Pancreas (tissue), 10 donors: ENCODE results near the gene PHYHIPL. TPM values are rescaled to one million over a fixed set of nuclear protein-coding genes. Genes with fewer than 3 reads are reported as not detected.
A peak's percentile ranks its signal among the peaks of the same experiment; 100 is the strongest.
"Not testable (repeated sequence)": the region's sequence is repeated elsewhere in the genome, so short reads cannot be mapped to it uniquely, and the experiment has no call there.

Source experiments
- ATAC-seq, 4 donors: fragments of 200-7000 bp; cut with Tn5 transposase; one replicate each; pipeline versions ENCODE4 v1.8.0 to v1.9.1; 2020; ENCODE audit warnings: mild to moderate bottlenecking in 4 of 4, moderate library complexity in 4 of 4
- DNase-seq, 6 donors: peaks; one replicate each; pipeline ENCODE4 v3.0.0-alpha.2; 2020
- FAIRE-seq: peaks from 2 replicates; lab custom pipeline; 2012; peaks lifted over from hg19 to GRCh38; lab: Jason Lieb, UNC
- H3K27ac ChIP-seq, 4 donors: fragments of 200-600 bp; sonication (generic); 1 replicate in 3 of 4; 2 replicates in 1 of 4; pipeline versions ENCODE4 v1.5.0 to v1.8.0; 2020
- H3K27me3 ChIP-seq, 4 donors: fragments of 200-600 bp; one replicate each; pipeline ENCODE4 v1.8.0; 2021
- H3K36me3 ChIP-seq, 3 donors: fragments of 200-600 bp; sonication (generic) in 1 of 3; one replicate each; pipeline versions ENCODE4 v1.5.0 to v1.8.0; 2020 to 2021
- H3K4me1 ChIP-seq, 3 donors: fragments of 200-600 bp; one replicate each; pipeline ENCODE4 v1.8.0; 2021
- H3K4me3 ChIP-seq, 4 donors: fragments of 200-600 bp; sonication (generic) in 2 of 4; one replicate each; pipeline versions ENCODE4 v1.5.0 to v1.8.0; 2020 to 2021
- H3K9me3 ChIP-seq, 4 donors: fragments of 200-600 bp; one replicate each; pipeline ENCODE4 v1.8.0; 2021
- CTCF ChIP-seq, 4 donors: fragments of 200-600 bp; sonication (generic) in 3 of 4; IDR thresholded peaks; one replicate each; pipeline versions ENCODE4 v1.5.0 to v1.8.0; 2021; ENCODE audit warnings: antibody characterized with exemption in 4 of 4
- WGBS, 2 donors: extraction: QIAGEN DNeasy Blood & Tissue Kit; methylation state at CpG; one replicate each; pipeline ENCODE4 v1.1.7; 2013; 5-methylcytosine and 5-hydroxymethylcytosine counted together
- intact Hi-C, 3 donors: fragments of 100-400 bp; cut with DNase I; formaldehyde crosslinking; loops; one replicate each; pipeline versions ENCODE4 v1.11.1 to v1.14.2; 2022
- polyA plus RNA-seq, 2 donors: library from polyadenylated mRNA; stranded (reverse); fragments of 200-250 nt; gene quantifications; one replicate each; pipeline ENCODE4 v1.2.3, GENCODE V29; 2013
- total RNA-seq, 6 donors: library from RNA; stranded (reverse); fragmentation: NEBNext Ultra II Directional in 4 of 6; extraction: Animal tissue kit (Norgen Biotek cat#: 25700) in 4 of 6; gene quantifications; one replicate each; pipeline versions ENCODE4 v1.2.1 to v1.2.4, GENCODE V29; 2021 to 2023
- donor health status: healthy with polysubstance abuse.
- donor health status: DM: no; HTN: no; CAD: no; lungs with moderate emphysema.
- donor health status: DM: no; HTN: no; CAD: no.
- donor health status: control.
- donor health status: control.
- donor health status: Bipolar disorder and iron deficiency.
- donor health status: DM: yes; HTN: yes; CAD: no.
- donor health status: DM: no; HTN: no; CAD: no.
- donor health status: DM: no; HTN: no; CAD: no.
- donor health status: DM: yes; HTN: yes; CAD: no.

The PHYHIPL gene
- total and polyA plus RNA-seq, 8 donors: 1.9 to 12.8 (median 5.4) TPM

- WGBS, 2 donors: 84 to 90% methylated on average over 4 of the region's 4 CpGs
- intact Hi-C loops: no loop called here
- H3K4me3 ChIP-seq: no peak overlapping the region
- no peak for TF ChIP-seq CTCF (IDR thresholded peaks at IDR 0.05)
- no peaks in the 10 kb centered on the region for H3K27me3 ChIP-seq
- FAIRE-seq: no peak
- no peaks in the 10 kb centered on the region for H3K9me3 ChIP-seq
- no peak for ATAC-seq
- no peaks in the 10 kb centered on the region for H3K4me1 ChIP-seq
- DNase-seq: no peak
- H3K36me3 ChIP-seq: no peaks in the 10 kb centered on the region
- no peak overlapping the region for H3K27ac ChIP-seq
Measured at GRCh38 chr10:59236064-59236697, 59.7 kb downstream of the PHYHIPL start.

GRCh38 chr10:59237775-59238174 is 61.3 kb downstream of the PHYHIPL start:
- DNase-seq: no peak
- no peaks in the 10 kb centered on the region for H3K36me3 ChIP-seq
- no peak for ATAC-seq
- H3K9me3 ChIP-seq: no peaks in the 10 kb centered on the region
- no peaks in the 10 kb centered on the region for H3K4me1 ChIP-seq
- H3K27me3 ChIP-seq: no peaks in the 10 kb centered on the region
- TF ChIP-seq CTCF (IDR thresholded peaks at IDR 0.05): no peak
- no peak overlapping the region for H3K4me3 ChIP-seq
- peak; percentile 9 for FAIRE-seq
- intact Hi-C loops: no loop called here
- no peak overlapping the region for H3K27ac ChIP-seq

DNA sequence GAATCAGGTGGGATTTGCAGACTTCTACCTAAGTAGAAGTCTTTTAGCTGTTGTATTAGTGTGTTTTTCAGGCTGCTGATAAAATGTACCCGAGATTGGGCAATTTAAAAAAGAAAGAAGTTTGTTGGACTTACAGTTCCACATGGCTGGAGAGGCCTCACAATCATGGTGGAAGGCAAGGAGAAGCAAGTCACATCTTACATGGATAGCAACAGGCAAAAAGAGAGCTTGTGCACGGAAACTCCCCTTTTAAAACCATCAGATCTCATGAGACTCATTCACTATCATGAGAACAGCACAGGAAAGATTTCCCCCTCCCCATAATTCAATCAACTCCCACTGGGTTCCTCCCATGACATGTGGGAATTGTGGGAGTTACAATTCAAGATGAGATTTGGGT is 62.7 kb downstream of the PHYHIPL start:
- H3K4me1 ChIP-seq, H3K27ac ChIP-seq, ATAC-seq, H3K4me3 ChIP-seq, intact Hi-C loops, H3K9me3 ChIP-seq, H3K36me3 ChIP-seq, H3K27me3 ChIP-seq, DNase-seq, FAIRE-seq: not testable (repeated sequence)
- WGBS, 2 donors: 71 to 84% methylated on average over 2 of the region's 2 CpGs

DNA sequence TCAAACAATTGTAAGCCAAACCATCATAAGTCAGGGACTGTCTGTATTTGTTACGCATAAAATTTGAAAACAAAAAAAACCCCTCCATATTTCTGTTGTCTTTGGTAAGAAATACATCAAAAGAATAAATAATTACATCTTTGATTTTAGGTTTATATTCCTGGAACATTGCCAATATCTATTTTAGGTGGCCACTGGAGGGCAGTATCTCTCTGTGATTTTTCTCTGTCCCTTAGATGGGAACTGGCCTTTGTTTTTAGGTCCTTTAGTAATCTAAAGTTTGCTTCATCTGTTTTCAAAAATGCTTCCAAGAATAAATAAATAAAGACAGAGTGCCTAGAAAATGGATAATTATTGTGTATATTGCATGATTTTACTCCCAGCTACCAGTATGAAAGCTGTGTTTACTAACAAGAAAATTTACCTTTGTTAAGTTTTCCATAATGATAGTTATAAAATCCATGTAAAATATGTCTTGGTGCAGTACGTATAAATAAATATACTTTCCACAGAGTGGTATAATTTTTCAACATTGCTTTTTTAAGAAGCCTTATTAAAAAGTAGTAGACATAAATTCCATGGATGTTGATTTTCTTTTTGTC is 64.2 kb downstream of the PHYHIPL start:
- DNase-seq (peak in 1 of 6 donors; percentile 20), FAIRE-seq (peak; percentile 93), ATAC-seq (peak in 3 of 4 donors; percentile 60 to 62 (median 61))
- Histone ChIP-seq H3K27me3 (no peaks in the 10 kb centered on the region), H3K36me3 (no peaks in the 10 kb centered on the region), H3K4me1 (no peaks in the 10 kb centered on the region), H3K9me3 (no peaks in the 10 kb centered on the region), H3K27ac (no peak overlapping the region), H3K4me3 (no peak overlapping the region)
- intact Hi-C loops: loop anchor here in 2 of 3 donors (5.0 to 10.0 kb wide), 2 partner anchors 334 to 337 kb away; no protein-coding TSS in a partner anchor
- WGBS, 2 donors: 37 to 46% methylated on average over 2 of the region's 2 CpGs
- TF ChIP-seq CTCF (IDR thresholded peaks at IDR 0.05): peak; percentile 27 to 57 (median 38)

GRCh38 chr10:59242057-59242456 is 65.6 kb downstream of the PHYHIPL start:
- no peak for ATAC-seq
- FAIRE-seq: no peak
- no peaks in the 10 kb centered on the region for H3K9me3 ChIP-seq
- H3K27ac ChIP-seq: no peak overlapping the region
- 92 to 96% methylated on average over 1 of the region's 1 CpG for WGBS, 2 donors
- H3K4me1 ChIP-seq: no peaks in the 10 kb centered on the region
- H3K4me3 ChIP-seq: no peak overlapping the region
- intact Hi-C loops: loop anchor here in 2 of 3 donors (5.0 to 10.0 kb wide), 2 partner anchors 333 to 335 kb away; no protein-coding TSS in a partner anchor
- no peaks in the 10 kb centered on the region for H3K36me3 ChIP-seq
- DNase-seq: no peak
- no peak for TF ChIP-seq CTCF (IDR thresholded peaks at IDR 0.05)
- no peaks in the 10 kb centered on the region for H3K27me3 ChIP-seq
